Breast epithelium (tissue), 4 donors: Measurements from ENCODE around the gene SPZ1. TPM values are rescaled to one million over a fixed set of nuclear protein-coding genes. Genes with fewer than 3 reads are reported as not detected.
"Not testable (repeated sequence)": the region's sequence is repeated elsewhere in the genome, so short reads cannot be mapped to it uniquely, and the experiment has no call there.

Experiments used
- DNase-seq, 2 donors: peaks; one replicate each; pipeline ENCODE4 v3.0.0-alpha.2; 2019; ENCODE audit warnings: low spot score in 2 of 2
- H3K27ac ChIP-seq, 2 donors: fragments of 200-600 bp; sonication (generic) in 1 of 2; one replicate each; pipeline ENCODE4 v1.5.1; 2016 to 2019; ENCODE audit warnings: mild to moderate bottlenecking in 1 of 2
- H3K27me3 ChIP-seq, 2 donors: fragments of 200-600 bp; sonication (generic) in 1 of 2; one replicate each; pipeline versions ENCODE4 v1.5.1 to v1.6.0; 2017 to 2019; ENCODE audit warnings: control low read depth in 1 of 2, mild to moderate bottlenecking in 1 of 2
- H3K36me3 ChIP-seq: fragments of 200-600 bp; one replicate; pipeline ENCODE4 v1.5.1; 2019
- H3K4me1 ChIP-seq, 2 donors: fragments of 200-600 bp; sonication (generic); one replicate each; pipeline ENCODE4 v1.5.1; 2016 to 2019; ENCODE audit warnings: control low read depth in 1 of 2
- H3K4me3 ChIP-seq, 3 donors: fragments of 200-600 bp; sonication (generic); 1 replicate in 2 of 3; 2 replicates in 1 of 3; pipeline ENCODE4 v1.5.1; 2016 to 2019; ENCODE audit warnings: mild to moderate bottlenecking in 3 of 3, moderate library complexity in 2 of 3
- H3K9me3 ChIP-seq, 2 donors: fragments of 200-600 bp; sonication (generic) in 1 of 2; one replicate each; pipeline ENCODE4 v1.5.1; 2016 to 2019; ENCODE audit warnings: control low read depth in 1 of 2
- POLR2A ChIP-seq: fragments of 450-650 bp; IDR thresholded peaks from one replicate; pipeline ENCODE4 v1.6.1; 2016; ENCODE audit warnings: antibody characterized with exemption, mild to moderate bottlenecking, moderate library complexity
- POLR2AphosphoS5 ChIP-seq, 3 donors: sonication (generic); formaldehyde crosslinking; IDR thresholded peaks; one replicate each; pipeline ENCODE4 v1.6.1; 2017; ENCODE audit warnings: antibody characterized with exemption in 3 of 3
- intact Hi-C: fragments of 100-400 bp; cut with DNase I; formaldehyde crosslinking; loops from one replicate; pipeline ENCODE4 v1.15.1; 2023; ENCODE audit warnings: low total_unique reads
- total RNA-seq, 3 donors: library from RNA; depleted of rRNA; stranded (reverse); fragments of >200 nt; gene quantifications; one replicate each; pipeline ENCODE4 v1.1.0, GENCODE V29; 2016
- TF ChIP-seq, protein P1 (sequence below), 3 donors: fragments of 450-650 bp; IDR thresholded peaks; one replicate each; pipeline ENCODE4 v1.5.1; 2016 to 2017; ENCODE audit warnings: antibody characterized with exemption in 3 of 3, mild to moderate bottlenecking in 3 of 3, moderate library complexity in 3 of 3

The SPZ1 gene
- total RNA-seq, 3 donors from 2014 or later = not detected

DNA sequence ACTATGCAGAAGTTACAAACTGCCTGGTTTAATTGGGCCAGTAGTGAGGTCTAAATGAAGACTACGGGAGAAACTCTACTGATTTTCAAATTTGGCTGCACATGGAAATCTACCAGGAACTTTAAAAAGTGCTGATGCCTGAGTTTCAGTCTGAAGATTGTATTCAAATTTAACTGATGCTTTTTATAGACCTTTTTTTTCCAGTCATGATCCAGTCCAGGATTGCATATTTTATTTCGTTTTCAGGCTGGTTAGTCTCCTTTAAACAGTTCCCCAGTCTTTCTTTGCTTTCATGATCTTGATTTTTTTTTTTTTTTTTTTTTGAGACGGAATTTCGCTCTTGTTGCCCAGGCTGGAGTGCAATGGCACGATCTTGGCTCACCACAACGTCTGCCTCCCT, 23.7 kb upstream of the SPZ1 start:
- Histone ChIP-seq H3K4me1 (no peaks in the 10 kb centered on the region), H3K4me3 (no peak overlapping the region), H3K27ac (no peak overlapping the region), H3K27me3 (no peaks in the 10 kb centered on the region), H3K36me3 (no peaks in the 10 kb centered on the region), H3K9me3 (no peaks in the 10 kb centered on the region)
- TF ChIP-seq, protein P1, sequence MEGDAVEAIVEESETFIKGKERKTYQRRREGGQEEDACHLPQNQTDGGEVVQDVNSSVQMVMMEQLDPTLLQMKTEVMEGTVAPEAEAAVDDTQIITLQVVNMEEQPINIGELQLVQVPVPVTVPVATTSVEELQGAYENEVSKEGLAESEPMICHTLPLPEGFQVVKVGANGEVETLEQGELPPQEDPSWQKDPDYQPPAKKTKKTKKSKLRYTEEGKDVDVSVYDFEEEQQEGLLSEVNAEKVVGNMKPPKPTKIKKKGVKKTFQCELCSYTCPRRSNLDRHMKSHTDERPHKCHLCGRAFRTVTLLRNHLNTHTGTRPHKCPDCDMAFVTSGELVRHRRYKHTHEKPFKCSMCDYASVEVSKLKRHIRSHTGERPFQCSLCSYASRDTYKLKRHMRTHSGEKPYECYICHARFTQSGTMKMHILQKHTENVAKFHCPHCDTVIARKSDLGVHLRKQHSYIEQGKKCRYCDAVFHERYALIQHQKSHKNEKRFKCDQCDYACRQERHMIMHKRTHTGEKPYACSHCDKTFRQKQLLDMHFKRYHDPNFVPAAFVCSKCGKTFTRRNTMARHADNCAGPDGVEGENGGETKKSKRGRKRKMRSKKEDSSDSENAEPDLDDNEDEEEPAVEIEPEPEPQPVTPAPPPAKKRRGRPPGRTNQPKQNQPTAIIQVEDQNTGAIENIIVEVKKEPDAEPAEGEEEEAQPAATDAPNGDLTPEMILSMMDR (IDR thresholded peaks at IDR 0.05) = no peak
- TF ChIP-seq POLR2AphosphoS5 (IDR thresholded peaks at IDR 0.05) = no peak
- no peak for TF ChIP-seq POLR2A
- intact Hi-C loops = no loop called here
- no peak for DNase-seq

DNA sequence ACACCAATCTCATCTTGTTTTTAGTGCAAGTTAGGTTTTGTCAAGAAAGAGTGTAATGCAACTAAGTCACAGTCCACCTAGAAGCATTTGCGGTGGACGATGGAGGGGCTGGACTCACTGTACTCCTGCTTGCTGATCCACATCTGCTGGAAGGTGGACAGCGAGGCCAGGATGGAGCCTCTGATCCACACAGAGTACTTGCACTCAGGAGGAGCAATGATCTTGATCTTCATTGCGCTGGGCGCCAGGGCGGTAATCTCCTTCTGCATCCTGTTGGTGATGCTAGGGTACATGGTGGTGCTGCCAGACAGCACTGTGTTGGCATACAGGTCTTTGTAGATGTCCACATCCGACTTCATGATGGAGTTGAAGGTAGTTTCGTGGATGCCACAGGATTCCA, 20.2 kb upstream of the SPZ1 start:
- no peaks in the 10 kb centered on the region for H3K27me3 ChIP-seq
- DNase-seq = no peak
- intact Hi-C loops = no loop called here
- no peaks in the 10 kb centered on the region for H3K4me1 ChIP-seq
- TF ChIP-seq POLR2AphosphoS5 (IDR thresholded peaks at IDR 0.05) = no peak
- TF ChIP-seq POLR2A = no peak
- TF ChIP-seq, protein P1 (IDR thresholded peaks at IDR 0.05) = no peak
- H3K4me3 ChIP-seq = no peak overlapping the region
- no peaks in the 10 kb centered on the region for H3K36me3 ChIP-seq
- no peaks in the 10 kb centered on the region for H3K9me3 ChIP-seq
- no peak overlapping the region for H3K27ac ChIP-seq

DNA sequence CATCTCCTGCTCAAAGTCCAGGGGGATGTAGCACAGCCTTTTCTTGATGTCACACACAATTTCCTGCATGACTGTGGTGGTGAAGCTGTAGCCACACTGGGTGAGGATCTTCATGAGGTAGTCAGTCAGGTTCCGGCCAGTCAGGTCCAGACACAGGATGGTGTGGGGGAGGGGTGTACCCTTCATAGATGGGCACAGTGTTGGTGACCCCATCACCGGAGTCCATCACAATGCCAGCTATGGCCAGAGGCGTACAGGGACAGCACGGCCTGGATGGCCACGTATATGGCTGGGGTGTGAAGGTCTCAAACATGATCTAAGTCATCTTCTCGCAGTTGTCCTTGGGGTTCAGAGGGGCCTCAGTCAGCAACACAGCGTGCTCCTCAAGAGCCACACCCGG, 19.7 kb upstream of the SPZ1 start:
- Histone ChIP-seq H3K9me3 (no peaks in the 10 kb centered on the region), H3K4me1 (no peaks in the 10 kb centered on the region), H3K4me3 (no peak overlapping the region), H3K36me3 (no peaks in the 10 kb centered on the region), H3K27me3 (no peaks in the 10 kb centered on the region), H3K27ac (no peak overlapping the region)
- TF ChIP-seq, protein P1 (IDR thresholded peaks at IDR 0.05) = no peak
- no peak for TF ChIP-seq POLR2AphosphoS5 (IDR thresholded peaks at IDR 0.05)
- no peak for TF ChIP-seq POLR2A
- DNase-seq = no peak
- intact Hi-C loops = loop anchor here (10.0 kb wide), 1 partner anchor 205 kb away; no protein-coding TSS in a partner anchor

DNA sequence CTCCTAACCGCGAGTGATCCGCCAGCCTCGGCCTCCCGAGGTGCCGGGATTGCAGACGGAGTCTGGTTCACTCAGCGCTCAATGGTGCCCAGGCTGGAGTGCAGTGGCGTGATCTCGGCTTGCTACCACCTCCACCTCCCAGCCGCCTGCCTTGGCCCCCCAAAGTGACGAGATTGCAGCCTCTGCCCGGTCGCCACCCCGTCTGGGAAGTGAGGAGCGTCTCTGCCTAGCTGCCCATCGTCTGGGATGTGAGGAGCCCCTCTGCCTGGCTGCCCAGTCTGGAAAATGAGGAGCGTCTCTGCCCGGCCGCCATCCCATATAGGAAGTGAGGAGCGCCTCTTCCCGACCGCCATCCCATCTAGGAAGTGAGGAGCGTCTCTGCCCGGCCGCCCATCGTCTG, 19.0 kb upstream of the SPZ1 start:
- not testable (repeated sequence) for H3K4me3 ChIP-seq, DNase-seq, H3K27ac ChIP-seq, H3K36me3 ChIP-seq, H3K4me1 ChIP-seq, H3K27me3 ChIP-seq, H3K9me3 ChIP-seq
- intact Hi-C loops = loop anchor here (10.0 kb wide), 1 partner anchor 206 kb away; no protein-coding TSS in a partner anchor

DNA sequence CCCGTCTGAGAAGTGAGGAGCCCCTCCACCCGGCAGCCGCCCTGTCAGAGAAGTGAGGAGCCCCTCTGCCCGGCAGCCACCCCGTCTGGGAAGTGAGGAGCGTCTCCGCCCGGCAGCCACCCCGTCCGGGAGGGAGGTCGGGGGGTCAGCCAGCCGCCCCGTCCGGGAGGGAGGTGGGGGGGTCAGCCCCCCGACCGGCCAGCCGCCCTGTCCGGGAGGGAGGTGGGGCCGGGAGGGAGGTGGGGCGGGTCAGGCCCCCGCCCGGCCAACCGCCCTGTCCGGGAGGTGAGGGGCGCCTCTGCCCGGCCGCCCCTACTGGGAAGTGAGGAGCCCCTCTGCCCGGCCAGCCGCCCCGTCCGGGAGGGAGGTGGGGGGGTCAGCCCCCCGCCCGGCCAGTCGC, 18.5 kb upstream of the SPZ1 start:
- not testable (repeated sequence) for H3K4me1 ChIP-seq, H3K36me3 ChIP-seq, H3K27me3 ChIP-seq, DNase-seq, H3K4me3 ChIP-seq, H3K9me3 ChIP-seq, H3K27ac ChIP-seq
- intact Hi-C loops = loop anchor here (10.0 kb wide), 1 partner anchor 207 kb away; no protein-coding TSS in a partner anchor

DNA sequence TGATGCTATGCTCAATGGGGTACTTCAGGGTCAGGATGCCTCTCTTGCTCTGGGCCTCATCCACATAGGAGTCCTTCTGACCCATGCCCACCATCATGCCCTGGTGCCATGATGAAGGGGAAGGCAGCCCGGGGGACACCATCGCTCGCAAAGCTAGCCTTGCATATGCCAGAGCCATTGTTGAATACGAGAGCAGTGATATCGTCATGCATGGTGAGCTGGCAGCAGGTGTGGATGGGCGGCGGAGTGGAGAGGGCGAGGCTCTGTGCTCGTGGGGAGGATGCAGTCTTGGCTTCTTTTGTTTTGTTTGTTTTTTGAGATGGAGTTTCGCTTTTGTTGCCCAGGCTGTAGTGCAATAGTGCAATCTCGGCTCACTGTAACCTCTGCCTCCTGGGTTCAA, 17.2 kb upstream of the SPZ1 start:
- intact Hi-C loops = loop anchor here (10.0 kb wide), 1 partner anchor 208 kb away; no protein-coding TSS in a partner anchor
- TF ChIP-seq POLR2AphosphoS5 (IDR thresholded peaks at IDR 0.05) = no peak
- TF ChIP-seq, protein P1 (IDR thresholded peaks at IDR 0.05) = no peak
- no peak overlapping the region for H3K27ac ChIP-seq

More for the DNA sequence above, 17.2 kb upstream of the SPZ1 start:
- no peaks in the 10 kb centered on the region for H3K4me1 ChIP-seq
- H3K9me3 ChIP-seq = no peaks in the 10 kb centered on the region
- no peak overlapping the region for H3K4me3 ChIP-seq
- no peak for DNase-seq
- H3K36me3 ChIP-seq = no peaks in the 10 kb centered on the region
- no peaks in the 10 kb centered on the region for H3K27me3 ChIP-seq
